HEK293T (cell line): ENCODE data around the gene FGR.
A peak's percentile ranks its signal among the peaks of the same experiment; 100 is the strongest.

Source experiments
- CTCF ChIA-PET: fragments of 350-600 bp; formaldehyde crosslinking; extraction: SDS; loops from one replicate; lab custom pipeline; 2021; ENCODE audit warnings: antibody characterized with exemption, inconsistent platforms; lab: Yijun Ruan, JAX
- POLR2A ChIA-PET: fragments of 350-600 bp; formaldehyde crosslinking; extraction: SDS; loops from one replicate; lab custom pipeline; 2020; ENCODE audit warnings: antibody characterized with exemption, inconsistent platforms; lab: Yijun Ruan, JAX
- DNase-seq: peaks from one replicate; pipeline ENCODE4 v3.0.0; 2012; ENCODE audit warnings: mixed read lengths; ENCODE audit errors: extremely low spot score
- ARNT ChIP-seq: fragments of 450-650 bp; IDR thresholded peaks from 2 replicates; pipeline ENCODE4 v1.6.1; 2017; ENCODE audit warnings: mild to moderate bottlenecking
- BHLHE40 ChIP-seq: fragments of 450-650 bp; IDR thresholded peaks from 2 replicates; pipeline ENCODE4 v1.6.1; 2016; ENCODE audit warnings: mild to moderate bottlenecking, moderate library complexity, borderline replicate concordance
- CTBP1 ChIP-seq: fragments of 450-650 bp; IDR thresholded peaks from 2 replicates; pipeline ENCODE4 v1.6.1; 2016; ENCODE audit warnings: borderline replicate concordance
- ELF4 ChIP-seq: fragments of 450-650 bp; IDR thresholded peaks from 2 replicates; pipeline ENCODE4 v1.6.1; 2017; ENCODE audit warnings: antibody characterized with exemption
- FOXA1 ChIP-seq: fragments of 450-650 bp; IDR thresholded peaks from 2 replicates; pipeline ENCODE4 v1.6.1; 2016; ENCODE audit warnings: mild to moderate bottlenecking
- FOXK2 ChIP-seq: fragments of 450-650 bp; IDR thresholded peaks from 2 replicates; pipeline ENCODE4 v1.6.1; 2016; ENCODE audit warnings: mild to moderate bottlenecking
- FOXM1 ChIP-seq: fragments of 450-650 bp; IDR thresholded peaks from 2 replicates; pipeline ENCODE4 v1.6.1; 2017; ENCODE audit warnings: mild to moderate bottlenecking, borderline replicate concordance
- HDGF ChIP-seq: fragments of 450-650 bp; IDR thresholded peaks from 2 replicates; pipeline ENCODE4 v1.6.1; 2017; ENCODE audit warnings: antibody characterized with exemption, borderline replicate concordance
- L3MBTL2 ChIP-seq: fragments of 450-650 bp; conservative IDR thresholded peaks from 2 replicates; pipeline ENCODE4 v1.6.1; 2016; ENCODE audit warnings: mild to moderate bottlenecking
- LEF1 ChIP-seq: fragments of 450-650 bp; IDR thresholded peaks from 2 replicates; pipeline ENCODE4 v1.6.1; 2017; ENCODE audit warnings: mild to moderate bottlenecking, borderline replicate concordance
- NFRKB ChIP-seq: fragments of 450-650 bp; IDR thresholded peaks from 2 replicates; pipeline ENCODE4 v1.6.1; 2016; ENCODE audit warnings: mild to moderate bottlenecking, moderate library complexity
- PKNOX1 ChIP-seq: fragments of 450-650 bp; IDR thresholded peaks from 2 replicates; pipeline ENCODE4 v1.6.1; 2016
- SP1 ChIP-seq: fragments of 450-650 bp; IDR thresholded peaks from 2 replicates; pipeline ENCODE4 v1.6.1; 2017
- SUZ12 ChIP-seq: fragments of 450-650 bp; IDR thresholded peaks from 2 replicates; pipeline ENCODE4 v1.6.1; 2016; ENCODE audit warnings: mild to moderate bottlenecking
- TARDBP ChIP-seq: fragments of 450-650 bp; IDR thresholded peaks from 2 replicates; pipeline ENCODE4 v1.6.1; 2016
- ZNF384 ChIP-seq: fragments of 450-650 bp; IDR thresholded peaks from 2 replicates; pipeline ENCODE4 v1.6.1; 2016

FGR gene

GRCh38 chr1:27574871-27575831 is 59.8 kb downstream of the FGR start:
- ChIA-PET CTCF (interaction anchor here (0.6 to 1.6 kb wide), 7 partner anchors 8 to 32 kb away, joined by 3 to 9 read pairs (median 4); no protein-coding TSS in a partner anchor), POLR2A (interaction anchor here (0.7 to 1.4 kb wide), 4 partner anchors 12 to 29 kb away, joined by 3 to 10 read pairs (median 4); partner anchors contain the start of gene AHDC1)
- peak; percentile 27; the same call in 1 of the 2 replicates for TF ChIP-seq FOXM1
- no peak for TF ChIP-seq PKNOX1
- DNase-seq: peak; percentile 67

- ChIA-PET CTCF (interaction anchor here (0.6 to 1.7 kb wide), 7 partner anchors 9 to 242 kb away, joined by 3 to 9 read pairs (median 4); no protein-coding TSS in a partner anchor), POLR2A (interaction anchor here (0.9 to 1.4 kb wide), 2 partner anchors 12 to 27 kb away, joined by 3 to 10 read pairs; no protein-coding TSS in a partner anchor)
- no peak for DNase-seq
- TF ChIP-seq NFRKB (no peak), CTBP1 (no peak), FOXM1 (no peak), L3MBTL2 (no peak), LEF1 (no peak), PKNOX1 (no peak), FOXK2 (no peak), ARNT (no peak), TARDBP (no peak), BHLHE40 (no peak), SUZ12 (no peak), FOXA1 (no peak), HDGF (no peak), SP1 (no peak), ELF4 (no peak), ZNF384 (no peak)
Measured at GRCh38 chr1:27574001-27574781, 60.8 kb downstream of the FGR start.

GRCh38 chr1:27572679-27573426 is 62.1 kb downstream of the FGR start:
- CTCF ChIA-PET: interaction anchor here (0.5 to 1.7 kb wide), 4 partner anchors 15 to 441 kb away, joined by 4 to 8 read pairs (median 4); no protein-coding TSS in a partner anchor
- no peak for TF ChIP-seq LEF1
- no peak for TF ChIP-seq FOXM1
- no peak for TF ChIP-seq FOXK2
- DNase-seq: no peak
- POLR2A ChIA-PET: interaction anchor here (0.9 to 1.0 kb wide), 3 partner anchors 9 to 327 kb away, joined by 3 to 5 read pairs (median 4); partner anchors contain the start of gene WASF2

- ChIA-PET POLR2A (interaction anchor here (1.0 kb wide), 2 partner anchors 9 to 82 kb away, joined by 3 to 5 read pairs; partner anchors contain the start of gene WASF2), CTCF (interaction anchor here (1.2 to 1.7 kb wide), 2 partner anchors 15 to 28 kb away, joined by 4 to 8 read pairs; no protein-coding TSS in a partner anchor)
- TF ChIP-seq LEF1: no peak
- TF ChIP-seq FOXK2: no peak
- no peak for TF ChIP-seq NFRKB
- no peak for TF ChIP-seq BHLHE40
- TF ChIP-seq CTBP1: no peak
- no peak for DNase-seq
Measured at GRCh38 chr1:27572019-27572678, 62.8 kb downstream of the FGR start.

GRCh38 chr1:27571439-27572018 is 63.5 kb downstream of the FGR start:
- CTCF ChIA-PET: interaction anchor here (1.3 to 7.0 kb wide), 2 partner anchors 16 to 19 kb away, joined by 3 to 50 read pairs; no protein-coding TSS in a partner anchor
- POLR2A ChIA-PET: no interaction called here
- TF ChIP-seq ZNF384 (no peak), SUZ12 (no peak), PKNOX1 (no peak), FOXK2 (no peak), HDGF (no peak), NFRKB (no peak), BHLHE40 (no peak), TARDBP (no peak), LEF1 (no peak), ELF4 (no peak), CTBP1 (no peak), SP1 (no peak), L3MBTL2 (no peak)
- no peak for DNase-seq
